Measurements from ENCODE around the gene C5orf46. TPM values are rescaled to one million over a fixed set of nuclear protein-coding genes. Genes with fewer than 3 reads are reported as not detected.

C5orf46 gene
- total and polyA plus RNA-seq, 9 of the 15 experiments (the other 6 are each of a cell fraction or from before 2014, with no cell fraction given): not detected

DNA sequence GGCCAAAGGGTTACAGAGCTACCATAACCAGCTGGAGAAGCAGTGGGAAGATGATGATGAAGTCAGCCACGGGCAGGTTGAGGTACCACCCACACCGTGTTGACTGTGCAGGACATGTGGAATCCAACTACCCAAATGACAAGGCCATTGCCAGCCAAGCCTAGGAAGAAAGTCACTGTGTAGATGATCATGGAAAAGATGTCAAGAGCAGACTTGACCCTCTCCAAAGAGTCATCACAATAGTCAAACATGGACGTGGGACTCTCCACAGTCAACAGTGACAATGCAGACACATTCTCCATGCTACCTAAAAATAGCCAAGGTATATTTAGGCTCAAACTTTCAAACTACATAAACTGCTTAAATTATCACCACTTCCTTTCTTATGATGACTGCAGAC lies 54.0 kb downstream of the C5orf46 start:
- TF ChIP-seq, protein P1, sequence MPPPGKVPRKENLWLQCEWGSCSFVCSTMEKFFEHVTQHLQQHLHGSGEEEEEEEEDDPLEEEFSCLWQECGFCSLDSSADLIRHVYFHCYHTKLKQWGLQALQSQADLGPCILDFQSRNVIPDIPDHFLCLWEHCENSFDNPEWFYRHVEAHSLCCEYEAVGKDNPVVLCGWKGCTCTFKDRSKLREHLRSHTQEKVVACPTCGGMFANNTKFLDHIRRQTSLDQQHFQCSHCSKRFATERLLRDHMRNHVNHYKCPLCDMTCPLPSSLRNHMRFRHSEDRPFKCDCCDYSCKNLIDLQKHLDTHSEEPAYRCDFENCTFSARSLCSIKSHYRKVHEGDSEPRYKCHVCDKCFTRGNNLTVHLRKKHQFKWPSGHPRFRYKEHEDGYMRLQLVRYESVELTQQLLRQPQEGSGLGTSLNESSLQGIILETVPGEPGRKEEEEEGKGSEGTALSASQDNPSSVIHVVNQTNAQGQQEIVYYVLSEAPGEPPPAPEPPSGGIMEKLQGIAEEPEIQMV (tag; conservative IDR thresholded peaks at IDR 0.05; ENCODE audit: low read depth): no peak
- TF ChIP-seq CSDE1 (IDR thresholded peaks at IDR 0.05) (no peak), C11orf30 (IDR thresholded peaks at IDR 0.05; ENCODE audit: low read depth) (no peak), ZBTB1 (CRISPR knock-in tag; IDR thresholded peaks at IDR 0.05; ENCODE audit: borderline replicate concordance, low read depth) (no peak), PTBP1 (IDR thresholded peaks at IDR 0.05; ENCODE audit: low read depth, low read length) (no peak), KLF13 (tag; IDR thresholded peaks at IDR 0.05; ENCODE audit: borderline replicate concordance, low read depth) (no peak), RBM25 (IDR thresholded peaks at IDR 0.05; ENCODE audit: low read depth, low read length, severe bottlenecking) (no peak), GABPB2 (CRISPR knock-in tag; conservative IDR thresholded peaks at IDR 0.05) (no peak), RBBP5 (IDR thresholded peaks at IDR 0.05; ENCODE audit: borderline replicate concordance, insufficient read depth, low read length, poor library complexity, severe bottlenecking) (no peak)
- TF ChIP-seq, protein P2, sequence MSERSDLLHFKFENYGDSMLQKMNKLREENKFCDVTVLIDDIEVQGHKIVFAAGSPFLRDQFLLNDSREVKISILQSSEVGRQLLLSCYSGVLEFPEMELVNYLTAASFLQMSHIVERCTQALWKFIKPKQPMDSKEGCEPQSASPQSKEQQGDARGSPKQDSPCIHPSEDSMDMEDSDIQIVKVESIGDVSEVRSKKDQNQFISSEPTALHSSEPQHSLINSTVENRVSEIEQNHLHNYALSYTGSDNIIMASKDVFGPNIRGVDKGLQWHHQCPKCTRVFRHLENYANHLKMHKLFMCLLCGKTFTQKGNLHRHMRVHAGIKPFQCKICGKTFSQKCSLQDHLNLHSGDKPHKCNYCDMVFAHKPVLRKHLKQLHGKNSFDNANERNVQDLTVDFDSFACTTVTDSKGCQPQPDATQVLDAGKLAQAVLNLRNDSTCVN (CRISPR knock-in tag; IDR thresholded peaks at IDR 0.05): no peak
- TF ChIP-seq, protein P3, sequence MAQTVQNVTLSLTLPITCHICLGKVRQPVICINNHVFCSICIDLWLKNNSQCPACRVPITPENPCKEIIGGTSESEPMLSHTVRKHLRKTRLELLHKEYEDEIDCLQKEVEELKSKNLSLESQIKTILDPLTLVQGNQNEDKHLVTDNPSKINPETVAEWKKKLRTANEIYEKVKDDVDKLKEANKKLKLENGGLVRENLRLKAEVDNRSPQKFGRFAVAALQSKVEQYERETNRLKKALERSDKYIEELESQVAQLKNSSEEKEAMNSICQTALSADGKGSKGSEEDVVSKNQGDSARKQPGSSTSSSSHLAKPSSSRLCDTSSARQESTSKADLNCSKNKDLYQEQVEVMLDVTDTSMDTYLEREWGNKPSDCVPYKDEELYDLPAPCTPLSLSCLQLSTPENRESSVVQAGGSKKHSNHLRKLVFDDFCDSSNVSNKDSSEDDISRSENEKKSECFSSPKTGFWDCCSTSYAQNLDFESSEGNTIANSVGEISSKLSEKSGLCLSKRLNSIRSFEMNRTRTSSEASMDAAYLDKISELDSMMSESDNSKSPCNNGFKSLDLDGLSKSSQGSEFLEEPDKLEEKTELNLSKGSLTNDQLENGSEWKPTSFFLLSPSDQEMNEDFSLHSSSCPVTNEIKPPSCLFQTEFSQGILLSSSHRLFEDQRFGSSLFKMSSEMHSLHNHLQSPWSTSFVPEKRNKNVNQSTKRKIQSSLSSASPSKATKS (CRISPR knock-in tag; IDR thresholded peaks at IDR 0.05): no peak
- TF ChIP-seq, protein P4, sequence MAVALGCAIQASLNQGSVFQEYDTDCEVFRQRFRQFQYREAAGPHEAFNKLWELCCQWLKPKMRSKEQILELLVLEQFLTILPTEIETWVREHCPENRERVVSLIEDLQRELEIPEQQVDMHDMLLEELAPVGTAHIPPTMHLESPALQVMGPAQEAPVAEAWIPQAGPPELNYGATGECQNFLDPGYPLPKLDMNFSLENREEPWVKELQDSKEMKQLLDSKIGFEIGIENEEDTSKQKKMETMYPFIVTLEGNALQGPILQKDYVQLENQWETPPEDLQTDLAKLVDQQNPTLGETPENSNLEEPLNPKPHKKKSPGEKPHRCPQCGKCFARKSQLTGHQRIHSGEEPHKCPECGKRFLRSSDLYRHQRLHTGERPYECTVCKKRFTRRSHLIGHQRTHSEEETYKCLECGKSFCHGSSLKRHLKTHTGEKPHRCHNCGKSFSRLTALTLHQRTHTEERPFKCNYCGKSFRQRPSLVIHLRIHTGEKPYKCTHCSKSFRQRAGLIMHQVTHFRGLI (CRISPR knock-in tag; IDR thresholded peaks at IDR 0.05): no peak
- TF ChIP-seq, protein P5, sequence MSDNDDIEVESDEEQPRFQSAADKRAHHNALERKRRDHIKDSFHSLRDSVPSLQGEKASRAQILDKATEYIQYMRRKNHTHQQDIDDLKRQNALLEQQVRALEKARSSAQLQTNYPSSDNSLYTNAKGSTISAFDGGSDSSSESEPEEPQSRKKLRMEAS (CRISPR knock-in tag; IDR thresholded peaks at IDR 0.05): no peak
- intact Hi-C loops (cut with micrococcal nuclease): loop anchor here (10.0 kb wide), 1 partner anchor 592 kb away; no protein-coding TSS in a partner anchor
- no peak for FAIRE-seq

More for the DNA sequence above, 54.0 kb downstream of the C5orf46 start:
- Histone ChIP-seq H3K79me2 (ENCODE audit: control insufficient read depth, insufficient read depth, low read length) (no peaks in the 10 kb centered on the region), H3K4me2 (ENCODE audit: insufficient read depth, low read length) (no peak overlapping the region), H3K9me3 (replicated peaks; ENCODE audit: control insufficient read depth, insufficient read depth, low read depth, low read length) (no peaks in the 10 kb centered on the region), H3K36me3 (ENCODE audit: control insufficient read depth, insufficient read depth, low read length) (no peaks in the 10 kb centered on the region), H3K9me1 (ENCODE audit: control insufficient read depth, insufficient read depth, low read length) (no peaks in the 10 kb centered on the region), H3K27ac (ENCODE audit: extremely low read depth, low read depth, low read length) (no peak overlapping the region), H3K27me3 (ENCODE audit: control insufficient read depth in 2 of 2, insufficient read depth in 2 of 2, low read length in 2 of 2) (no peaks in the 10 kb centered on the region), H4K20me1 (replicated peaks; ENCODE audit: control insufficient read depth, insufficient read depth, low read length) (no peaks in the 10 kb centered on the region), H3K4me3 (no peak overlapping the region), H2AFZ (ENCODE audit: low read depth, low read length) (no peak overlapping the region), H3K9ac (ENCODE audit: insufficient read depth in 1 of 2, low read depth in 2 of 2, low read length in 2 of 2) (no peak overlapping the region), H3K4me1 (replicated peaks in 1 of 2; ENCODE audit: control insufficient read depth in 2 of 2, insufficient read depth in 2 of 2, low read length in 2 of 2) (no peaks in the 10 kb centered on the region)
- DNase-seq (ENCODE audit: extremely low read depth in 1 of 4, low spot score in 3 of 4) (no peak), ATAC-seq (no peak)
- WGBS (ENCODE audit: insufficient coverage, low coverage, missing lambda C conversion rate): 0% methylated on average over 3 of the region's 3 CpGs
- ChIA-PET POLR2A (no interaction called here), CTCF (ENCODE audit: low intra/inter-chr PET ratio) (no interaction called here)
- in situ Hi-C loops (cut with MboI): no loop called here
- BruUV-seq (replicated peaks): no TSS peak
